Kidney epithelial cell (primary cell): ENCODE data around the gene SPSB4. TPM values are rescaled to one million over a fixed set of nuclear protein-coding genes. Genes with fewer than 3 reads are reported as not detected.
A peak's percentile ranks its signal among the peaks of the same experiment; 100 is the strongest.

ENCODE experiments used
- DNase-seq: peaks from one replicate; pipeline ENCODE4 v3.0.0-alpha.2; 2010; ENCODE audit warnings: low read depth
- H3K27me3 ChIP-seq: 2 replicates; pipeline ENCODE4 v1.6.0; 2011; ENCODE audit warnings: low read length; ENCODE audit not compliant: control insufficient read depth, insufficient read depth
- H3K36me3 ChIP-seq: 2 replicates; pipeline ENCODE4 v1.5.1; 2011; ENCODE audit warnings: low read length; ENCODE audit not compliant: control insufficient read depth, insufficient read depth
- H3K4me3 ChIP-seq: 2 replicates; pipeline ENCODE4 v1.5.1; 2011; ENCODE audit warnings: low read depth, mild to moderate bottlenecking, control low read depth, low read length
- CTCF ChIP-seq: IDR thresholded peaks from 2 replicates; pipeline ENCODE4 v1.5.1; 2011; ENCODE audit warnings: mild to moderate bottlenecking, moderate library complexity, low read length, control low read depth, inconsistent platforms; ENCODE audit not compliant: insufficient read depth, poor library complexity, severe bottlenecking
- total RNA-seq: library from RNA; depleted of rRNA; stranded (reverse); fragments of >200 nt; gene quantifications from 2 replicates; pipeline ENCODE4 v1.2.3, GENCODE V29; 2015

SPSB4 gene
- total RNA-seq, 1 donor from 2014 or later = 0.67 TPM

- Histone ChIP-seq H3K4me3 (peak overlapping the region; percentile 1), H3K36me3 (no peaks in the 10 kb centered on the region), H3K27me3 (peaks cover 5% of the 10 kb centered on the region)
- no peak for DNase-seq
- TF ChIP-seq CTCF = no peak
Observed at GRCh38 chr3:141076797-141077571, 25.8 kb downstream of the SPSB4 start.

- no peak for DNase-seq
- Histone ChIP-seq H3K36me3 (no peaks in the 10 kb centered on the region), H3K27me3 (peaks cover 5% of the 10 kb centered on the region), H3K4me3 (no peak overlapping the region)
- no peak for TF ChIP-seq CTCF
Observed at GRCh38 chr3:141077631-141078030, 26.5 kb downstream of the SPSB4 start.

- no peak overlapping the region for H3K4me3 ChIP-seq
- peaks cover 5% of the 10 kb centered on the region for H3K27me3 ChIP-seq
- no peak for DNase-seq
- no peaks in the 10 kb centered on the region for H3K36me3 ChIP-seq
- no peak for TF ChIP-seq CTCF
Observed at GRCh38 chr3:141078200-141078599, 27.1 kb downstream of the SPSB4 start.

- H3K4me3 ChIP-seq = no peak overlapping the region
- DNase-seq = no peak
- no peaks in the 10 kb centered on the region for H3K36me3 ChIP-seq
- no peak for TF ChIP-seq CTCF
- H3K27me3 ChIP-seq = peaks cover 13% of the 10 kb centered on the region
Observed at GRCh38 chr3:141080431-141080830, 29.3 kb downstream of the SPSB4 start.

GRCh38 chr3:141081141-141081795, 30.1 kb downstream of the SPSB4 start:
- H3K4me3 ChIP-seq = no peak overlapping the region
- TF ChIP-seq CTCF = no peak
- DNase-seq = no peak
- H3K27me3 ChIP-seq = peaks cover 13% of the 10 kb centered on the region
- no peaks in the 10 kb centered on the region for H3K36me3 ChIP-seq
